H9 (cell line): ENCODE results near the gene ZNF816. TPM values are rescaled to one million over a fixed set of nuclear protein-coding genes. Genes with fewer than 3 reads are reported as not detected.
A peak's percentile ranks its signal among the peaks of the same experiment; 100 is the strongest.
"Not testable (repeated sequence)": the region's sequence is repeated elsewhere in the genome, so short reads cannot be mapped to it uniquely, and the experiment has no call there.

Experiments
- DNase-seq: peaks from one replicate; pipeline ENCODE4 v3.0.0-alpha.2; 2017
- H2AFZ ChIP-seq: one replicate; pipeline ENCODE4 v1.6.1; 2013; ENCODE audit warnings: mild to moderate bottlenecking, low read length, control low read depth, moderate library complexity
- H2AK5ac ChIP-seq: 2 replicates; pipeline ENCODE4 v1.6.1; 2013; ENCODE audit warnings: low read length, control low read depth, mixed read lengths; ENCODE audit not compliant: insufficient read length
- H2BK120ac ChIP-seq: one replicate; pipeline ENCODE4 v1.6.1; 2013; ENCODE audit warnings: low read depth, mild to moderate bottlenecking, low read length, control low read depth, inconsistent platforms; ENCODE audit not compliant: poor library complexity, severe bottlenecking
- H2BK12ac ChIP-seq: 2 replicates; pipeline ENCODE4 v1.6.1; 2013; ENCODE audit warnings: low read length, control low read depth, mixed read lengths, low read depth; ENCODE audit not compliant: insufficient read length
- H2BK15ac ChIP-seq: 2 replicates; pipeline ENCODE4 v1.6.1; 2013; ENCODE audit warnings: low read depth, low read length, control low read depth
- H2BK20ac ChIP-seq: one replicate; pipeline ENCODE4 v1.6.1; 2013; ENCODE audit warnings: low read depth, mild to moderate bottlenecking, low read length, control low read depth, inconsistent platforms; ENCODE audit not compliant: poor library complexity, severe bottlenecking
- H2BK5ac ChIP-seq: 2 replicates; pipeline ENCODE4 v1.6.1; 2013; ENCODE audit warnings: low read length, control low read depth, mixed read lengths; ENCODE audit not compliant: insufficient read length
- H3K14ac ChIP-seq: 2 replicates; pipeline ENCODE4 v1.6.1; 2013; ENCODE audit warnings: low read length, control low read depth; ENCODE audit not compliant: insufficient read depth
- H3K18ac ChIP-seq: 2 replicates; pipeline ENCODE4 v1.6.1; 2013; ENCODE audit warnings: low read depth, mild to moderate bottlenecking, mixed read lengths, low read length, control low read depth; ENCODE audit not compliant: insufficient read length
- H3K23ac ChIP-seq: 2 replicates; pipeline ENCODE4 v1.6.1; 2013; ENCODE audit warnings: low read length, control low read depth, mixed read lengths, low read depth; ENCODE audit not compliant: insufficient read length
- H3K23me2 ChIP-seq: 2 replicates; pipeline ENCODE4 v1.6.1; 2013; ENCODE audit warnings: low read depth, mild to moderate bottlenecking, mixed read lengths, low read length, control low read depth; ENCODE audit not compliant: insufficient read length, poor library complexity, severe bottlenecking
- H3K27ac ChIP-seq: 2 replicates; pipeline ENCODE4 v1.5.1; 2013; ENCODE audit warnings: low read length, control low read depth, mixed read lengths, low read depth; ENCODE audit not compliant: insufficient read length
- H3K27me3 ChIP-seq: 2 replicates; pipeline ENCODE4 v1.6.1; 2013; ENCODE audit warnings: low read length, control low read depth, inconsistent platforms; ENCODE audit not compliant: insufficient read depth
- H3K4ac ChIP-seq: 2 replicates; pipeline ENCODE4 v1.6.1; 2013; ENCODE audit warnings: low read depth, mild to moderate bottlenecking, control low read depth, inconsistent platforms, low read length, moderate library complexity
- H3K4me1 ChIP-seq: 2 replicates; pipeline ENCODE4 v1.6.1; 2013; ENCODE audit warnings: low read length, control low read depth, inconsistent platforms; ENCODE audit not compliant: insufficient read depth
- H3K4me2 ChIP-seq: 2 replicates; pipeline ENCODE4 v1.6.1; 2013; ENCODE audit warnings: low read length, control low read depth, mixed read lengths; ENCODE audit not compliant: insufficient read length, insufficient read depth
- H3K56ac ChIP-seq: 2 replicates; pipeline ENCODE4 v1.6.1; 2013; ENCODE audit warnings: low read depth, mild to moderate bottlenecking, mixed read lengths, low read length, control low read depth; ENCODE audit not compliant: insufficient read length
- H3K79me1 ChIP-seq: 2 replicates; pipeline ENCODE4 v1.6.1; 2013; ENCODE audit warnings: low read depth, mild to moderate bottlenecking, moderate library complexity, low read length, control low read depth, inconsistent platforms; ENCODE audit not compliant: insufficient read depth, poor library complexity, severe bottlenecking
- H3K79me2 ChIP-seq: 2 replicates; pipeline ENCODE4 v1.6.1; 2013; ENCODE audit warnings: low read length, control low read depth, inconsistent platforms; ENCODE audit not compliant: insufficient read depth
- H3K9ac ChIP-seq: 2 replicates; pipeline ENCODE4 v1.6.1; 2013; ENCODE audit warnings: low read length, control low read depth, mixed read lengths; ENCODE audit not compliant: insufficient read length; ENCODE audit errors: extremely low read depth
- H3K9me3 ChIP-seq: one replicate; pipeline ENCODE4 v1.6.1; 2013; ENCODE audit warnings: low read depth, low read length, inconsistent platforms; ENCODE audit not compliant: control insufficient read depth
- H3T11ph ChIP-seq: one replicate; pipeline ENCODE4 v1.6.1; 2013; ENCODE audit warnings: mild to moderate bottlenecking, low read length, control low read depth, inconsistent platforms
- H4K20me1 ChIP-seq: one replicate; pipeline ENCODE4 v1.6.1; 2013; ENCODE audit not compliant: control insufficient read depth, insufficient read length, insufficient read depth
- H4K5ac ChIP-seq: 2 replicates; pipeline ENCODE4 v1.6.1; 2013; ENCODE audit warnings: low read depth, mild to moderate bottlenecking, mixed read lengths, low read length, control low read depth; ENCODE audit not compliant: insufficient read length
- H4K8ac ChIP-seq: replicated peaks from 2 replicates; pipeline ENCODE4 v1.6.1; 2013; ENCODE audit warnings: low read length, control low read depth, mixed read lengths, low read depth; ENCODE audit not compliant: insufficient read length
- H4K91ac ChIP-seq: 2 replicates; pipeline ENCODE4 v1.6.1; 2013; ENCODE audit warnings: low read depth, mild to moderate bottlenecking, moderate library complexity, mixed read lengths, low read length, control low read depth; ENCODE audit not compliant: insufficient read length
- H3K27ac Mint-ChIP-seq, 3 experiments: 2 replicates in 2 of 3; 3 replicates in 1 of 3; pipeline ENCODE4 v1.8.0; 2020 to 2021; ENCODE audit warnings: mixed read lengths in 3 of 3, mild to moderate bottlenecking in 1 of 3, moderate library complexity in 1 of 3
- H3K27me3 Mint-ChIP-seq: 2 replicates; pipeline ENCODE4 v1.8.0; 2021; ENCODE audit warnings: low read depth, mild to moderate bottlenecking, moderate library complexity, mixed read lengths
- H3K36me3 Mint-ChIP-seq, 3 experiments: 2 replicates in 2 of 3; 3 replicates in 1 of 3; pipeline ENCODE4 v1.8.0; 2020 to 2021; ENCODE audit warnings: low read depth in 3 of 3, mixed read lengths in 3 of 3; ENCODE audit not compliant: insufficient read depth in 1 of 3
- H3K4me1 Mint-ChIP-seq, 2 experiments: 2 replicates each; pipeline ENCODE4 v1.8.0; 2020; ENCODE audit warnings: mixed read lengths in 2 of 2
- H3K4me3 Mint-ChIP-seq, 2 experiments: 2 replicates in 1 of 2; 3 replicates in 1 of 2; pipeline ENCODE4 v1.8.0; 2020 to 2021; ENCODE audit warnings: mild to moderate bottlenecking in 2 of 2, mixed read lengths in 2 of 2, moderate library complexity in 1 of 2
- H3K9me3 Mint-ChIP-seq, 2 experiments: 2 replicates in 1 of 2; 3 replicates in 1 of 2; pipeline ENCODE4 v1.8.0; 2020; ENCODE audit warnings: mild to moderate bottlenecking in 2 of 2, mixed read lengths in 2 of 2, moderate library complexity in 1 of 2
- WGBS: extraction: QIAGEN DNeasy Blood & Tissue Kit; methylation state at CpG from one replicate; pipeline ENCODE4 v1.1.7; 2013; ENCODE audit warnings: missing lambda C conversion rate, low lambda C conversion rate, mixed read lengths; ENCODE audit not compliant: insufficient read length; ENCODE audit errors: extremely low coverage; 5-methylcytosine and 5-hydroxymethylcytosine counted together
- total RNA-seq: library from RNA; stranded (reverse); gene quantifications from 2 replicates; pipeline ENCODE4 v1.2.1, GENCODE V29; 2021

Gene ZNF816
- total RNA-seq, 1 experiment from 2014 or later: 15.1 TPM

- H3K9me3 ChIP-seq, H3K27me3 Mint-ChIP-seq, H3K27ac Mint-ChIP-seq, H4K91ac ChIP-seq, H2BK20ac ChIP-seq, H3K27me3 ChIP-seq, H3K4me1 ChIP-seq, H3K79me1 ChIP-seq, H2BK120ac ChIP-seq, H4K5ac ChIP-seq, H3K79me2 ChIP-seq, H3T11ph ChIP-seq, H3K18ac ChIP-seq, H3K23ac ChIP-seq, H4K8ac ChIP-seq, H3K56ac ChIP-seq, H3K27ac ChIP-seq, H3K9ac ChIP-seq, H3K23me2 ChIP-seq, H3K4ac ChIP-seq, H2AK5ac ChIP-seq, H2AFZ ChIP-seq, H2BK15ac ChIP-seq, DNase-seq, H2BK12ac ChIP-seq, H4K20me1 ChIP-seq, H2BK5ac ChIP-seq, H3K14ac ChIP-seq, H3K9me3 Mint-ChIP-seq: not testable (repeated sequence)
- WGBS: no CpG with 5 or more reads among the region's 5 CpGs
- H3K4me2 ChIP-seq: peak overlapping the region; percentile 86
- H3K4me3 Mint-ChIP-seq: peak overlapping the region; percentile 93 to 94
- peaks cover 14 to 19% (median 17%) of the 10 kb centered on the region in 3 experiments; a peak in 5 of 7 replicates for H3K36me3 Mint-ChIP-seq
- peaks cover 31 to 46% of the 10 kb centered on the region in 2 experiments for H3K4me1 Mint-ChIP-seq
Observed at GRCh38 chr19:52940905-52941304, 21.8 kb downstream of the ZNF816 start.
